Endothelial cell of umbilical vein (primary cell): ENCODE measurements around the gene PTK6.

Experiments used
- EZH2 ChIP-seq: IDR thresholded peaks from 2 replicates; pipeline ENCODE4 v1.6.1; 2012; ENCODE audit warnings: borderline replicate concordance, low read depth, mild to moderate bottlenecking, moderate library complexity, low read length, inconsistent platforms; ENCODE audit not compliant: severe bottlenecking
- FOS ChIP-seq: IDR thresholded peaks from 2 replicates; pipeline ENCODE4 v1.6.1; 2011; ENCODE audit warnings: mild to moderate bottlenecking, low read length, moderate library complexity, borderline replicate concordance; ENCODE audit not compliant: insufficient read depth
- JUN ChIP-seq: IDR thresholded peaks from 2 replicates; pipeline ENCODE4 v1.6.1; 2011; ENCODE audit warnings: borderline replicate concordance, low read depth; ENCODE audit not compliant: insufficient read length, insufficient read depth
- POLR2A ChIP-seq: IDR thresholded peaks from 2 replicates; pipeline ENCODE4 v1.6.1; 2012; ENCODE audit warnings: low read depth, mild to moderate bottlenecking, control low read depth, low read length
- POLR2AphosphoS5 ChIP-seq: IDR thresholded peaks from 2 replicates; pipeline ENCODE4 v1.6.1; 2012; ENCODE audit warnings: low read depth, mild to moderate bottlenecking, control low read depth, low read length, moderate library complexity; ENCODE audit not compliant: insufficient read depth
- TF ChIP-seq, protein P1 (sequence below), 2 donors: IDR thresholded peaks; 1 replicate in 1 of 2; 2 replicates in 1 of 2; pipeline ENCODE4 v1.5.1; 2011; ENCODE audit warnings: low read length in 2 of 2, mild to moderate bottlenecking in 2 of 2, moderate library complexity in 2 of 2, control low read depth in 1 of 2, inconsistent platforms in 1 of 2, low read depth in 1 of 2; ENCODE audit not compliant: insufficient read depth in 1 of 2; ENCODE audit errors: extremely low read depth in 1 of 2
- TF ChIP-seq, protein P2 (sequence below): IDR thresholded peaks from 2 replicates; pipeline ENCODE4 v1.6.1; 2011; ENCODE audit not compliant: insufficient read depth, insufficient read length

DNA sequence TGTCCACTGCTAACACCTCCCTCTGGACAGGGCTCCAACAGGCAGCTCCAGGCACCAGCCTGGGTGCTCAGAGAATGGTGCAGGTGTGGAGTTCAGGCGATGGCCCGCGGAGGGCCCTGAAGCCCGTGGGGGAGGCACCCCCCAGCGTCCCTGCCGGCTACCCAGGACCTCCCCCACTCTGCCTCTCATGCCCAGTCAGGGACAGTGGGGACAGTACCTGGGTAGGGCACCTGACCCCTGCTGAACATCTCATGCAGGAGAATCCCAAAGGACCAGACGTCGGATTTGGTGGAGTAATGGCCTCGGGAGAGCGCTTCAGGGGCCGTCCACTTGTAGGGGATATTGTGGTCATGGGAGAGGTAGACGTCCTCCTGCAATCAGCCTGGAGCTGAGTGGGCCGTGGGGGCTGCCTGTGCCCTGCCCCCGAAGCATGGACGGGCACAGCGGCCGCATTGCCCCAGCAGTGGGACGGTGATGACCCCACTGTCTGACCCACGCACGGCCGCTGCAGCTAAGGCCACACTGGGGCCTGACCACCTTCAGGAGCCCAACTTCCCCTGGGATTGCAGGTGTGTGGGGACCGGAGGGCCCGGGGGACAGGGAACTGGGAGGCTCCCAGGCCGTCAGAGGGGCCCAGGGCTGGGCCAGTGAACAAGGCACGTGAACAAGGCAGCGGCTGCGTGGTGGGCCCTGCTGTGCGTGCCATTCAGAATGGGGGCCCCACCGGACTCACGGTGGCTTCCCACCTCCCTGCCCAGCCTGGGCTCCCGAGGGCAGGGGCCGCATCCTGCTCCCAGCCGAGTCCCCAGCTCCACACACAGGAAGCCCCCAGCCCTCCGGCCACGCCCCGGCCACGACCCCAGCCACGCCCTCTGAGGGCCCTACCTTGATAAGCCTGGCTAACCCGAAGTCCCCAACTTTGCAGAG, 7.1 kb downstream of the PTK6 start:
- TF ChIP-seq POLR2A (no peak), POLR2AphosphoS5 (no peak), JUN (no peak), EZH2 (no peak), FOS (no peak)
- TF ChIP-seq, protein P1, sequence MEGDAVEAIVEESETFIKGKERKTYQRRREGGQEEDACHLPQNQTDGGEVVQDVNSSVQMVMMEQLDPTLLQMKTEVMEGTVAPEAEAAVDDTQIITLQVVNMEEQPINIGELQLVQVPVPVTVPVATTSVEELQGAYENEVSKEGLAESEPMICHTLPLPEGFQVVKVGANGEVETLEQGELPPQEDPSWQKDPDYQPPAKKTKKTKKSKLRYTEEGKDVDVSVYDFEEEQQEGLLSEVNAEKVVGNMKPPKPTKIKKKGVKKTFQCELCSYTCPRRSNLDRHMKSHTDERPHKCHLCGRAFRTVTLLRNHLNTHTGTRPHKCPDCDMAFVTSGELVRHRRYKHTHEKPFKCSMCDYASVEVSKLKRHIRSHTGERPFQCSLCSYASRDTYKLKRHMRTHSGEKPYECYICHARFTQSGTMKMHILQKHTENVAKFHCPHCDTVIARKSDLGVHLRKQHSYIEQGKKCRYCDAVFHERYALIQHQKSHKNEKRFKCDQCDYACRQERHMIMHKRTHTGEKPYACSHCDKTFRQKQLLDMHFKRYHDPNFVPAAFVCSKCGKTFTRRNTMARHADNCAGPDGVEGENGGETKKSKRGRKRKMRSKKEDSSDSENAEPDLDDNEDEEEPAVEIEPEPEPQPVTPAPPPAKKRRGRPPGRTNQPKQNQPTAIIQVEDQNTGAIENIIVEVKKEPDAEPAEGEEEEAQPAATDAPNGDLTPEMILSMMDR (IDR thresholded peaks at IDR 0.05; ENCODE audit: extremely low read depth in 1 of 2, insufficient read depth in 1 of 2, low read depth in 1 of 2, low read length in 2 of 2) = no peak
- TF ChIP-seq, protein P2, sequence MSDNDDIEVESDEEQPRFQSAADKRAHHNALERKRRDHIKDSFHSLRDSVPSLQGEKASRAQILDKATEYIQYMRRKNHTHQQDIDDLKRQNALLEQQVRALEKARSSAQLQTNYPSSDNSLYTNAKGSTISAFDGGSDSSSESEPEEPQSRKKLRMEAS = no peak
